Activated T-cell treated with anti-CD3 and anti-CD28 coated beads, Interleukin-2, amount 50 U/mL, for 72 hours (primary cell): ENCODE results near the gene RNF121. TPM values are rescaled to one million over a fixed set of nuclear protein-coding genes. Genes with fewer than 3 reads are reported as not detected.

Source experiments
- ATAC-seq, 2 donors: fragments of 150-1000 bp; cut with Tn5 transposase; replicated peaks in 1 of 2; 2 replicates each; pipeline ENCODE4 v1.10.0; 2021; ENCODE audit warnings: moderate library complexity in 2 of 2, mild to moderate bottlenecking in 1 of 2
- DNase-seq, 2 donors: peaks; one replicate each; pipeline ENCODE4 v3.0.0; 2021 to 2022; ENCODE audit warnings: mixed read lengths in 1 of 2
- H3K27ac Mint-ChIP-seq: one replicate; pipeline ENCODE4 v1.8.0; 2022; ENCODE audit warnings: mild to moderate bottlenecking, moderate library complexity, mixed read lengths
- H3K27me3 Mint-ChIP-seq: one replicate; pipeline ENCODE4 v1.8.0; 2022; ENCODE audit warnings: low read depth, mixed read lengths
- H3K36me3 Mint-ChIP-seq, 2 donors: one replicate each; pipeline ENCODE4 v1.8.0; 2022; ENCODE audit warnings: mixed read lengths in 2 of 2, mild to moderate bottlenecking in 1 of 2; ENCODE audit not compliant: insufficient read depth in 2 of 2
- H3K4me1 Mint-ChIP-seq: one replicate; pipeline ENCODE4 v1.8.0; 2022; ENCODE audit warnings: low read depth, mixed read lengths
- H3K4me3 Mint-ChIP-seq, 2 donors: one replicate each; pipeline ENCODE4 v1.8.0; 2022; ENCODE audit warnings: mild to moderate bottlenecking in 2 of 2, mixed read lengths in 2 of 2, moderate library complexity in 2 of 2
- H3K9me3 Mint-ChIP-seq, 2 donors: one replicate each; pipeline ENCODE4 v1.8.0; 2022; ENCODE audit warnings: mixed read lengths in 2 of 2
- total RNA-seq, 2 donors: library from RNA; stranded (reverse); gene quantifications; one replicate each; pipeline ENCODE4 v1.2.3, GENCODE V29; 2022

Gene RNF121
- total RNA-seq, 2 donors from 2014 or later = 42.0 to 47.6 TPM

GRCh38 chr11:71998649-71999310 lies 69.9 kb downstream of the RNF121 start, which contains the start of gene IL18BP:
Gene IL18BP, plus strand, starts transcription at chr11:71998909. Its CDS starts 1,076 bp downstream, at chr11:71999985.
- H3K4me3 Mint-ChIP-seq = peak within 1 kb of the TSS; percentile 32 to 79
- ATAC-seq (peak; percentile 12 to 45), DNase-seq (peak in 1 of 2 donors; percentile 25)
- peaks cover 22% of the 10 kb centered on the region for H3K4me1 Mint-ChIP-seq
- H3K27ac Mint-ChIP-seq = peak within 1 kb of the TSS; percentile 97
- H3K36me3 Mint-ChIP-seq = peaks cover 0 to 5% of the 10 kb centered on the region in 2 donors
- no peaks in the 10 kb centered on the region for H3K27me3 Mint-ChIP-seq
- H3K9me3 Mint-ChIP-seq = no peaks in the 10 kb centered on the region

GRCh38 chr11:71999362-71999761 lies 70.5 kb downstream of the RNF121 start:
- ATAC-seq (peak in 1 of 2 donors; percentile 1), DNase-seq (no peak)
- Mint-ChIP-seq H3K4me3 (peak overlapping the region; percentile 32 to 79), H3K9me3 (no peaks in the 10 kb centered on the region), H3K27me3 (no peaks in the 10 kb centered on the region), H3K4me1 (peaks cover 22% of the 10 kb centered on the region), H3K27ac (peak overlapping the region; percentile 97), H3K36me3 (peaks cover 2 to 5% of the 10 kb centered on the region in 2 donors)

- Mint-ChIP-seq H3K4me3 (no peak overlapping the region), H3K9me3 (no peaks in the 10 kb centered on the region), H3K4me1 (peaks cover 22% of the 10 kb centered on the region), H3K27ac (peak overlapping the region; percentile 97), H3K27me3 (no peaks in the 10 kb centered on the region), H3K36me3 (peaks cover 2 to 8% of the 10 kb centered on the region in 2 donors)
- no peak for ATAC-seq
- no peak for DNase-seq
Measured at GRCh38 chr11:71999798-72000197, 71.0 kb downstream of the RNF121 start.

GRCh38 chr11:72000202-72000867 lies 71.5 kb downstream of the RNF121 start:
- H3K9me3 Mint-ChIP-seq = no peaks in the 10 kb centered on the region
- no peak for DNase-seq
- no peak overlapping the region for H3K4me3 Mint-ChIP-seq
- no peaks in the 10 kb centered on the region for H3K27me3 Mint-ChIP-seq
- H3K36me3 Mint-ChIP-seq = peaks cover 2 to 8% of the 10 kb centered on the region in 2 donors
- peaks cover 22% of the 10 kb centered on the region for H3K4me1 Mint-ChIP-seq
- no peak for ATAC-seq
- H3K27ac Mint-ChIP-seq = no peak overlapping the region

GRCh38 chr11:72001285-72001684 lies 72.4 kb downstream of the RNF121 start:
- H3K27me3 Mint-ChIP-seq = no peaks in the 10 kb centered on the region
- H3K36me3 Mint-ChIP-seq = peaks cover 4 to 11% of the 10 kb centered on the region in 2 donors
- H3K4me3 Mint-ChIP-seq = no peak overlapping the region
- no peak overlapping the region for H3K27ac Mint-ChIP-seq
- ATAC-seq (no peak), DNase-seq (no peak)
- H3K9me3 Mint-ChIP-seq = no peaks in the 10 kb centered on the region
- H3K4me1 Mint-ChIP-seq = peaks cover 22% of the 10 kb centered on the region

- ATAC-seq = no peak
- no peak overlapping the region for H3K4me3 Mint-ChIP-seq
- no peaks in the 10 kb centered on the region for H3K27me3 Mint-ChIP-seq
- peaks cover 22% of the 10 kb centered on the region for H3K4me1 Mint-ChIP-seq
- H3K9me3 Mint-ChIP-seq = no peaks in the 10 kb centered on the region
- H3K36me3 Mint-ChIP-seq = peaks cover 6 to 11% of the 10 kb centered on the region in 2 donors
- DNase-seq = no peak
- peak overlapping the region; percentile 4 for H3K27ac Mint-ChIP-seq
Measured at GRCh38 chr11:72001834-72002591, 73.2 kb downstream of the RNF121 start.

- ATAC-seq = no peak
- DNase-seq = no peak
- Mint-ChIP-seq H3K4me1 (peaks cover 18% of the 10 kb centered on the region), H3K27ac (peak overlapping the region; percentile 1), H3K36me3 (peaks cover 6 to 16% of the 10 kb centered on the region in 2 donors), H3K4me3 (no peak overlapping the region), H3K27me3 (no peaks in the 10 kb centered on the region), H3K9me3 (no peaks in the 10 kb centered on the region)
Measured at GRCh38 chr11:72002841-72003775, 74.3 kb downstream of the RNF121 start.

GRCh38 chr11:72003776-72004171 lies 74.9 kb downstream of the RNF121 start:
- no peak overlapping the region for H3K4me3 Mint-ChIP-seq
- no peaks in the 10 kb centered on the region for H3K27me3 Mint-ChIP-seq
- H3K27ac Mint-ChIP-seq = peak overlapping the region; percentile 34
- H3K36me3 Mint-ChIP-seq = peaks cover 6 to 22% of the 10 kb centered on the region in 2 donors
- peaks cover 11% of the 10 kb centered on the region for H3K4me1 Mint-ChIP-seq
- DNase-seq = no peak
- H3K9me3 Mint-ChIP-seq = no peaks in the 10 kb centered on the region
- no peak for ATAC-seq

- Mint-ChIP-seq H3K9me3 (no peaks in the 10 kb centered on the region), H3K4me3 (no peak overlapping the region), H3K27ac (no peak overlapping the region), H3K27me3 (no peaks in the 10 kb centered on the region), H3K4me1 (peaks cover 1% of the 10 kb centered on the region), H3K36me3 (peaks cover 6 to 22% of the 10 kb centered on the region in 2 donors)
- no peak for ATAC-seq
- no peak for DNase-seq
Measured at GRCh38 chr11:72004515-72005346, 75.9 kb downstream of the RNF121 start.

- Mint-ChIP-seq H3K4me1 (no peaks in the 10 kb centered on the region), H3K36me3 (peaks cover 6 to 23% of the 10 kb centered on the region in 2 donors), H3K27ac (peak overlapping the region; percentile 27), H3K27me3 (no peaks in the 10 kb centered on the region), H3K4me3 (no peak overlapping the region), H3K9me3 (no peaks in the 10 kb centered on the region)
- ATAC-seq (no peak), DNase-seq (no peak)
Measured at GRCh38 chr11:72005347-72006260, 76.8 kb downstream of the RNF121 start.
